ACC112 (cell line): ENCODE results near the gene TMPRSS11A.

ENCODE experiments used
- H2AFZ ChIP-seq: fragments of 200-600 bp; sonication (generic); one replicate; pipeline ENCODE4 v1.6.0; 2017; ENCODE audit warnings: antibody characterized with exemption, low read length; ENCODE audit not compliant: unreplicated experiment
- H3K27ac ChIP-seq: fragments of 200-600 bp; sonication (generic); 2 replicates; pipeline ENCODE4 v1.5.1; 2014; ENCODE audit warnings: low read depth, mild to moderate bottlenecking, antibody characterized with exemption, low read length, moderate library complexity
- H3K27me3 ChIP-seq: fragments of 200-600 bp; sonication (generic); 2 replicates; pipeline ENCODE4 v1.6.1; 2014; ENCODE audit warnings: mild to moderate bottlenecking, antibody characterized with exemption, low read length, moderate library complexity, mixed read lengths; ENCODE audit not compliant: insufficient read depth
- H3K36me3 ChIP-seq: fragments of 200-600 bp; sonication (generic); 2 replicates; pipeline ENCODE4 v1.6.1; 2016; ENCODE audit warnings: mild to moderate bottlenecking, antibody characterized with exemption, low read length, moderate library complexity, mixed read lengths; ENCODE audit not compliant: insufficient read depth
- H3K4me1 ChIP-seq: fragments of 200-600 bp; sonication (generic); one replicate; pipeline ENCODE4 v1.6.1; 2016; ENCODE audit warnings: low read length, mixed read lengths; ENCODE audit not compliant: insufficient read depth, unreplicated experiment, control insufficient read depth
- H3K4me3 ChIP-seq: fragments of 200-600 bp; sonication (generic); 2 replicates; pipeline ENCODE4 v1.5.1; 2014; ENCODE audit warnings: mild to moderate bottlenecking, low read depth, low read length
- H3K79me2 ChIP-seq: fragments of 200-600 bp; sonication (generic); one replicate; pipeline ENCODE4 v1.6.0; 2016; ENCODE audit warnings: low read length; ENCODE audit not compliant: control insufficient read depth, unreplicated experiment, insufficient read depth

Gene TMPRSS11A

DNA sequence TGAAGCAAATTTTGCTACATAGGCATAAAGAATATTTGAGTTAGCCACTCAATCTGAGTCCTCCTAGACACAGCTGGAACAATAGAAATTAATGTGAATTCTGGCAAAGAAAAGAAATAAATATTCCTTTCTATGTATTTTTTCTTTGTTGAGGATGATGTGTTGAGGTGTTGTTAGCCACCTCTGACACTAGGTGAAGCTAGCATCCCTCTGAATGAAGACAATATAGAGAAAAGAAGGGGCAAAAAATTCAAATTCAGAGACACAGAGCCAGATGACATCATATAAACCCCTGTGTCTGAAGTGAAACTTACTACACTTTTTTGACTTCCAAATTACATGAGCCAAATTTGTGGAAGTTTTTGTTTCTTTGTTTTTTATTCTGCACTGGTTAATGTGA is 44.9 kb downstream of the TMPRSS11A start:
- no peaks in the 10 kb centered on the region for H3K4me1 ChIP-seq
- no peak overlapping the region for H3K27ac ChIP-seq
- H3K36me3 ChIP-seq, result no peaks in the 10 kb centered on the region
- H2AFZ ChIP-seq, result no peak overlapping the region
- H3K79me2 ChIP-seq, result no peaks in the 10 kb centered on the region
- H3K4me3 ChIP-seq, result no peak overlapping the region
- H3K27me3 ChIP-seq, result peaks cover 21% of the 10 kb centered on the region

DNA sequence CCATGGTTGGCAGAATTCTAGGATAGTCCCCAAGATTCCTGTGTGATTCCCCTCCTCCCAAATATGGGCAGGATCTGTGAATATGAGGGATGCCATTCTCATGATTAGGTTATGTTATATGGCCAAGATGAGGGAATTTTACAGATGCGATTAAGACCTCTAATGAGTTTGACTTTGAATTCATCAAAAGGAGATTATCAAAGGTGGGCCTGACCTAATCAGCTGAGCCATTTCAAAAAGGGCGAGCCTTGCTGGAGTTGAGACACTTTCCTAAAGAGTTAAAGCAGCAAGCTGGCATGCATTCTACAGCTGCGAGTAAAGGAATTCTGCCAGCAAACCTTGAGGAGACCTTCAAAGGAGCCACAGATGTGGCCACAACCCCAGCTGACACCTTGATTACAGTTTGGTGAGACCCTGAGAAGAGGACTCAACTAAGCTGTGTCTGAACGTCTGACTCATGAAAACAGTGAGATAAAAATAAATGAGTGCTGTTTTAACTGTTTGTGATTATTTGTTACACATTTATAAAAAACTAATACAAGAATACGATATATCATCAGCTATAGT is 47.8 kb downstream of the TMPRSS11A start:
- Histone ChIP-seq H3K79me2 (no peaks in the 10 kb centered on the region), H3K4me3 (no peak overlapping the region), H3K27ac (no peak overlapping the region), H2AFZ (no peak overlapping the region), H3K36me3 (no peaks in the 10 kb centered on the region), H3K27me3 (peaks cover 36% of the 10 kb centered on the region), H3K4me1 (no peaks in the 10 kb centered on the region)

DNA sequence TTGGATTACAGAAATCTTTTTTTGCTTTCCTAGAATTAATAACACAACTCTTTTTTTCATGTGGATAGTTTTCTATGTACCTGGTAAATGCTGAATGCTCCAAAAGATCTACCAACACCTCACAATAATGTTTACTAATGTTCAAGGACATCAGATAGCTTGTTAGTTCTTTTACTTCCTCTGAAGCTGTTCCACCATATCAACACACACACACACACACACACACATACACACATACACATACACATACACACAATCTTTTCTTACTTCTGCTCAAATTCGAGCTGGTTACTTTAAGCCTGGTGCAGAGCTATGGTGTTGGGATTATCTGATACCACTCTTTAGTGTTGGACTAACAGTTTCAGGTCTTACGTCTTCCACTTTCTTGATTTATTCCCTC is 51.2 kb downstream of the TMPRSS11A start:
- Histone ChIP-seq H3K4me1 (no peaks in the 10 kb centered on the region), H3K36me3 (no peaks in the 10 kb centered on the region), H3K27ac (no peak overlapping the region), H3K27me3 (peaks cover 23% of the 10 kb centered on the region), H2AFZ (no peak overlapping the region), H3K79me2 (no peaks in the 10 kb centered on the region), H3K4me3 (no peak overlapping the region)

DNA sequence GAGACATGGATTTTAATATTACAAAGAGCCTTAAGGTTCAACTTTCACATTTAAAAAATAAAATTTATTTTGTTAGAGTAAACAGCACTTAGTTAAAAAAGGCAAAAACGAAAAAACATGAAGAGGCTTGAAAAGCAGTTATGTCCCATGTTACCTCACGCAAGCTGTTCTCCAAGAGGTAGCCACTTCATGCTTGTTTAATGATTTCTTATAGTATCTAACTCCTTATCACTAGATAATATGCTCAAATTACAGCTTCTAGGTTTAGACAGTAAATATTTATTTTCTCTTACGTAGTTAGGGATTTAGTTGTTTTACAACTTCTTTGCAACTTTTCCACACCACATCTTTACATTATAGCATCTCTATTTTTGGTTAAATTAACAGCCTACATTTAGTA is 51.7 kb downstream of the TMPRSS11A start:
- Histone ChIP-seq H3K36me3 (no peaks in the 10 kb centered on the region), H2AFZ (no peak overlapping the region), H3K79me2 (no peaks in the 10 kb centered on the region), H3K27ac (no peak overlapping the region), H3K27me3 (peaks cover 23% of the 10 kb centered on the region), H3K4me1 (no peaks in the 10 kb centered on the region), H3K4me3 (no peak overlapping the region)

DNA sequence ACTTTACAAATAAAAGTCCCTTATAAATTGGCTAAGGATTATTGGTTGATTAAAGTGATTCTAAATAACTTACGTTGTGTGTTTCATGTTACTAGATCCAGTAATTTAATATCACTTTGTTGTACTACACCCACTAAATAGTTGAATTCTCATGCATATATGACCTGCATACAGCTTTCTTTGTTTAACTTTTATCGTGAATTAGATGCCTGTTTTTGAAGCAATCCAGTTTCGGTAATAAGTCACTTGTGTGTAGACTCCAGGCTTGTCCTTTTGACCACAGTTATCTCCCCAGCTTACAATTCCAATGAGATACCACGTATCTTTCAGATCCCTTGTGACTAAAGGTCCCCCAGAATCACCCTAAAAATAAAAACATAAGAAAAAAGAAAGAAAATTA is 52.2 kb downstream of the TMPRSS11A start:
- Histone ChIP-seq H3K36me3 (no peaks in the 10 kb centered on the region), H3K79me2 (no peaks in the 10 kb centered on the region), H3K4me3 (no peak overlapping the region), H3K4me1 (no peaks in the 10 kb centered on the region), H2AFZ (no peak overlapping the region), H3K27ac (no peak overlapping the region), H3K27me3 (peaks cover 28% of the 10 kb centered on the region)

DNA sequence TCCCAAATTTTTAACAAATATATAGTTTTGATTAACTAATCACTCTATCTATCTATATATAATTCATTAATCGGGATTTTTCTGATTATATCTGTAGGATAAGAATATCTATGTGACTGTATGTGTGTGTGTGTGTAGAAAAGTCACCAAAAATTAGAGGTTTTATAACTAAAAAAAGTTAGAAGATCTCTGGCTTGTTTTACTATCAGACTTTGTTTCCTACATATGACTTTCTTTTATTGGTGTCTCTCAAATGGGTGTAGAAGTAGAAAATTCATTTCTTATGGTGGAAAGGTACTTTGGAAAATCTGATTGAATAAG is 52.7 kb downstream of the TMPRSS11A start:
- Histone ChIP-seq H3K4me1 (no peaks in the 10 kb centered on the region), H2AFZ (no peak overlapping the region), H3K36me3 (no peaks in the 10 kb centered on the region), H3K27me3 (peaks cover 27% of the 10 kb centered on the region), H3K27ac (no peak overlapping the region), H3K4me3 (no peak overlapping the region), H3K79me2 (no peaks in the 10 kb centered on the region)

DNA sequence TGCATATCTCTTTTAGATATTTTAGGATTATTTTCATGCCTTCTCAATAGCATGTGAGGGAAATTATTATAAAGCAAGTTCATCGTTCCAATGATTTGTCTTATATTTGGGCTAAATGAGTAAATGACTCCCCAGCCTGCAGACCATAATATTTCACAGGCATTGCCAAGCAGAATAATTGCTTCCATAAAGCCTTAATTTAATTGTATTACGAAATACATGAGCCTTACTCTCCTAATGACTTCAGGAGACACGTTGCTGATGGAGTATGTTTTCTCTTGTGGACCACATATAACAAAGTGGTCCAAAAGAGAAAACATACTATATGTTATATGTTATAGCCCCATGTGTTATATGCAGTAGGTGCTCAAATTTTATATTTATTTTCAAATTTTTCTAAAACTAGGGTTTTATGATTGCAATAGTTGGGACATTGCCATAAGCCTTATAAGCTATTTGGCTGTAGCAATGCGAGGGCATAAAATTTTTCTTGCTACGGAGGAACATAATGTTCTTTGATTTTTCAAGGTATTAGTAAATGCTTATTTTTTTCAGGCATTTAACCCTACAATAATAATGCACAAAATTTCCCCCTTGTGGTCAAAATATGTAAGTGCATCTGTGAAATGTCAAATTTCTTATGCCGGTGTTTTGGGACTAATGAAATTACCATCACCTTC is 53.2 kb downstream of the TMPRSS11A start:
- Histone ChIP-seq H3K27me3 (peaks cover 29% of the 10 kb centered on the region), H3K79me2 (no peaks in the 10 kb centered on the region), H3K27ac (no peak overlapping the region), H3K4me3 (no peak overlapping the region), H2AFZ (no peak overlapping the region), H3K36me3 (no peaks in the 10 kb centered on the region), H3K4me1 (no peaks in the 10 kb centered on the region)

DNA sequence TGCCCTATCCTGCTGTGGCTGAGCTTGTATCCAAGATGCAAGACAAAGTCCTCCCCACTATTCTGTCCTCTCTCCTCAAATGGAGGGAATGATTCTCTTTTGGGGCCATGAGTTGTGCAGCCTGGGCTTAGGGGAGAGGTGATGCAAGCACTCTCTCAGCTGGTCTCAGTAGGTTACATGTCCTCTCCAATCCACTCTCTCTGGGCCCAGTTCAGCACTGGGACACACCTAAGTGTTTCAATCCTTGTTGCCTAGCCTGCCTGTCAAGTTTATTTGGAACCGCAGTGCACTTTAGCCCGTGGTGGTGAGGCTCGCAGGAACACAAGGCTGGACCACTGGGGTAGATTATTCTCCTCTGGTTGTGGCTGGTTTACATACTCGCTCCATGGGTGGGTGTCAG is 55.6 kb downstream of the TMPRSS11A start:
- Histone ChIP-seq H3K4me1 (no peaks in the 10 kb centered on the region), H3K36me3 (no peaks in the 10 kb centered on the region), H3K4me3 (no peak overlapping the region), H2AFZ (no peak overlapping the region), H3K79me2 (no peaks in the 10 kb centered on the region), H3K27ac (no peak overlapping the region), H3K27me3 (peaks cover 23% of the 10 kb centered on the region)

DNA sequence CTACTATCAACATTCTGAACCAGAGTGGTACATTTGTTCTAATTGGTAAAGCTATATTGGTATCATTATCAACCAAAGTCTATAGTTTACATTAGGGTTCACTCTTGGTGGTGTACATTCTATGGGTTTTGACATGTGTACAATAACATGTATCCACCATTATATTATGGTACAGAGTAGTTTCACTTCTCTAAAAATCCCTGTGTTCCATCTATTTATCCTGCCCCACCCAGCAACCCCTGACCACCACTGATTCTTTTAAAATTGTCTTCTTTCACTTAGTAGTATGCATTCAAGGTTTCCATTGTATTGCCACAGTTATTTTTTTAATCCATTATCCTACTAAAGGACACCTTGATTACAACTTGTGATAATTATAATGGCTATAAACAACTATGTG is 64.2 kb downstream of the TMPRSS11A start:
- no peaks in the 10 kb centered on the region for H3K36me3 ChIP-seq
- H3K79me2 ChIP-seq, result no peaks in the 10 kb centered on the region
- H3K27me3 ChIP-seq, result 0 out of 2 replicates have a peak, but pooled peaks cover 2% of the 10 kb centered on the region
- H3K27ac ChIP-seq, result no peak overlapping the region
- no peaks in the 10 kb centered on the region for H3K4me1 ChIP-seq
- no peak overlapping the region for H2AFZ ChIP-seq
- H3K4me3 ChIP-seq, result no peak overlapping the region

DNA sequence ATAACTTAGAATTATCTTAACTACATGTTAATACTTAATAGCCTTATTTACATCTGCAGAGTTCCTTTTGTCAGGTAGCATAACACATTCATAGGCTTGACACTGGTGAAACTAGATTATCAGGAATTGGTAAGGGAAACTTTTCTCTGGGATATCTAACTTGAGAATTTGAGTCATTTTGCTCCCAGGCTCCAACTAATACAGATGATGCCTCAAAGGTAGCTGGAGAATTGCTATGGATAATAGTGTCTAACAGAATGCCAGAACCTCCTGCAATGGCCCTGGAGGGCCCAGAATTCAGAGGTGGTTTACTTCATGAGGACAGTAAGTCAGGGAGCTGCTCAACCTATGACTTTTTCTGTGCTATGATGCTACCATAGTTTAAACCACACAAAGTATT is 65.6 kb downstream of the TMPRSS11A start:
- H3K27me3 ChIP-seq, result no peaks in the 10 kb centered on the region
- no peaks in the 10 kb centered on the region for H3K4me1 ChIP-seq
- no peak overlapping the region for H3K4me3 ChIP-seq
- no peaks in the 10 kb centered on the region for H3K36me3 ChIP-seq
- H3K79me2 ChIP-seq, result no peaks in the 10 kb centered on the region
- H2AFZ ChIP-seq, result no peak overlapping the region
- no peak overlapping the region for H3K27ac ChIP-seq

DNA sequence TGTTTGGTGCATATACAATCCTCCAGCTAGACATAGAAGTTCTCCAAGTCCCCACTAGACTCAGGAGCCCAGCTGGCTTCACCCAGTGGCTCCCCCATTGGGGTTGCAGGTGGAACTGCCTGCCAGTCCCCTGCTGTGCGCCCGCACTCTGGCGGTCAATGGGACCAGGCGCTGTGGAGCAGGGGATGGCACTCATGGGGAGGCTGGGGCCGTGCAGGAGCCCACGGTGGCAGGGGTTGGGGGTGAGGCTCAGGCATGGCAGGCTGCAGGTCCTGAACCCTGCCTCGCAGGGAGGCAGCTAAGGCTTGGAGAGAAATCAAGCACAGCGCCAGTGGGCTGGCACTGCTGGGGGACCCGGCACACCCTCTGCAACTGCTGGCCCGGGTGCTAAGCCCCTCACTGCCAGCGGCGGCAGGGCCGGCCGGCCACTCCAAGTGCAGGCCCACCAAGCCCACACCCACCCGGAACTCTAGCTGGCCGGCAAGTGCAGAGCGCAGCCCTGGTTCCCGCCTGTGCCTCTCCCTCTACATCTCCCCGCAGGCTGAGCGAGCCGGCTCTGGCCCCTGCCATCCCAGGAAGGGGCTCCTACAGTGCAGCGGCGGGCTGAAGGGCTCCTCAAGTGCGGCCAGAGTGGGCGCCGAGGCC is 66.8 kb downstream of the TMPRSS11A start:
- H3K4me3 ChIP-seq, result no peak overlapping the region
- no peaks in the 10 kb centered on the region for H3K36me3 ChIP-seq
- no peaks in the 10 kb centered on the region for H3K27me3 ChIP-seq
- H3K4me1 ChIP-seq, result no peaks in the 10 kb centered on the region
- H3K27ac ChIP-seq, result no peak overlapping the region
- no peaks in the 10 kb centered on the region for H3K79me2 ChIP-seq
- no peak overlapping the region for H2AFZ ChIP-seq
